H9 (cell line): ENCODE data around the gene SPSB4. TPM values are rescaled to one million over a fixed set of nuclear protein-coding genes. Genes with fewer than 3 reads are reported as not detected.

Source experiments
- DNase-seq: peaks from one replicate; pipeline ENCODE4 v3.0.0-alpha.2; 2017
- H2AFZ ChIP-seq: one replicate; pipeline ENCODE4 v1.6.1; 2013; ENCODE audit warnings: mild to moderate bottlenecking, low read length, control low read depth, moderate library complexity
- H2AK5ac ChIP-seq: 2 replicates; pipeline ENCODE4 v1.6.1; 2013; ENCODE audit warnings: low read length, control low read depth, mixed read lengths; ENCODE audit not compliant: insufficient read length
- H2BK120ac ChIP-seq: one replicate; pipeline ENCODE4 v1.6.1; 2013; ENCODE audit warnings: low read depth, mild to moderate bottlenecking, low read length, control low read depth, inconsistent platforms; ENCODE audit not compliant: poor library complexity, severe bottlenecking
- H2BK12ac ChIP-seq: 2 replicates; pipeline ENCODE4 v1.6.1; 2013; ENCODE audit warnings: low read length, control low read depth, mixed read lengths, low read depth; ENCODE audit not compliant: insufficient read length
- H2BK15ac ChIP-seq: 2 replicates; pipeline ENCODE4 v1.6.1; 2013; ENCODE audit warnings: low read depth, low read length, control low read depth
- H2BK20ac ChIP-seq: one replicate; pipeline ENCODE4 v1.6.1; 2013; ENCODE audit warnings: low read depth, mild to moderate bottlenecking, low read length, control low read depth, inconsistent platforms; ENCODE audit not compliant: poor library complexity, severe bottlenecking
- H2BK5ac ChIP-seq: 2 replicates; pipeline ENCODE4 v1.6.1; 2013; ENCODE audit warnings: low read length, control low read depth, mixed read lengths; ENCODE audit not compliant: insufficient read length
- H3K14ac ChIP-seq: 2 replicates; pipeline ENCODE4 v1.6.1; 2013; ENCODE audit warnings: low read length, control low read depth; ENCODE audit not compliant: insufficient read depth
- H3K18ac ChIP-seq: 2 replicates; pipeline ENCODE4 v1.6.1; 2013; ENCODE audit warnings: low read depth, mild to moderate bottlenecking, mixed read lengths, low read length, control low read depth; ENCODE audit not compliant: insufficient read length
- H3K23ac ChIP-seq: 2 replicates; pipeline ENCODE4 v1.6.1; 2013; ENCODE audit warnings: low read length, control low read depth, mixed read lengths, low read depth; ENCODE audit not compliant: insufficient read length
- H3K23me2 ChIP-seq: 2 replicates; pipeline ENCODE4 v1.6.1; 2013; ENCODE audit warnings: low read depth, mild to moderate bottlenecking, mixed read lengths, low read length, control low read depth; ENCODE audit not compliant: insufficient read length, poor library complexity, severe bottlenecking
- H3K27ac ChIP-seq: 2 replicates; pipeline ENCODE4 v1.5.1; 2013; ENCODE audit warnings: low read length, control low read depth, mixed read lengths, low read depth; ENCODE audit not compliant: insufficient read length
- H3K27me3 ChIP-seq: 2 replicates; pipeline ENCODE4 v1.6.1; 2013; ENCODE audit warnings: low read length, control low read depth, inconsistent platforms; ENCODE audit not compliant: insufficient read depth
- H3K4ac ChIP-seq: 2 replicates; pipeline ENCODE4 v1.6.1; 2013; ENCODE audit warnings: low read depth, mild to moderate bottlenecking, control low read depth, inconsistent platforms, low read length, moderate library complexity
- H3K4me1 ChIP-seq: 2 replicates; pipeline ENCODE4 v1.6.1; 2013; ENCODE audit warnings: low read length, control low read depth, inconsistent platforms; ENCODE audit not compliant: insufficient read depth
- H3K4me2 ChIP-seq: 2 replicates; pipeline ENCODE4 v1.6.1; 2013; ENCODE audit warnings: low read length, control low read depth, mixed read lengths; ENCODE audit not compliant: insufficient read length, insufficient read depth
- H3K56ac ChIP-seq: 2 replicates; pipeline ENCODE4 v1.6.1; 2013; ENCODE audit warnings: low read depth, mild to moderate bottlenecking, mixed read lengths, low read length, control low read depth; ENCODE audit not compliant: insufficient read length
- H3K79me1 ChIP-seq: 2 replicates; pipeline ENCODE4 v1.6.1; 2013; ENCODE audit warnings: low read depth, mild to moderate bottlenecking, moderate library complexity, low read length, control low read depth, inconsistent platforms; ENCODE audit not compliant: insufficient read depth, poor library complexity, severe bottlenecking
- H3K79me2 ChIP-seq: 2 replicates; pipeline ENCODE4 v1.6.1; 2013; ENCODE audit warnings: low read length, control low read depth, inconsistent platforms; ENCODE audit not compliant: insufficient read depth
- H3K9ac ChIP-seq: 2 replicates; pipeline ENCODE4 v1.6.1; 2013; ENCODE audit warnings: low read length, control low read depth, mixed read lengths; ENCODE audit not compliant: insufficient read length; ENCODE audit errors: extremely low read depth
- H3K9me3 ChIP-seq: one replicate; pipeline ENCODE4 v1.6.1; 2013; ENCODE audit warnings: low read depth, low read length, inconsistent platforms; ENCODE audit not compliant: control insufficient read depth
- H3T11ph ChIP-seq: one replicate; pipeline ENCODE4 v1.6.1; 2013; ENCODE audit warnings: mild to moderate bottlenecking, low read length, control low read depth, inconsistent platforms
- H4K20me1 ChIP-seq: one replicate; pipeline ENCODE4 v1.6.1; 2013; ENCODE audit not compliant: control insufficient read depth, insufficient read length, insufficient read depth
- H4K5ac ChIP-seq: 2 replicates; pipeline ENCODE4 v1.6.1; 2013; ENCODE audit warnings: low read depth, mild to moderate bottlenecking, mixed read lengths, low read length, control low read depth; ENCODE audit not compliant: insufficient read length
- H4K8ac ChIP-seq: replicated peaks from 2 replicates; pipeline ENCODE4 v1.6.1; 2013; ENCODE audit warnings: low read length, control low read depth, mixed read lengths, low read depth; ENCODE audit not compliant: insufficient read length
- H4K91ac ChIP-seq: 2 replicates; pipeline ENCODE4 v1.6.1; 2013; ENCODE audit warnings: low read depth, mild to moderate bottlenecking, moderate library complexity, mixed read lengths, low read length, control low read depth; ENCODE audit not compliant: insufficient read length
- H3K27ac Mint-ChIP-seq, 3 experiments: 2 replicates in 2 of 3; 3 replicates in 1 of 3; pipeline ENCODE4 v1.8.0; 2020 to 2021; ENCODE audit warnings: mixed read lengths in 3 of 3, mild to moderate bottlenecking in 1 of 3, moderate library complexity in 1 of 3
- H3K27me3 Mint-ChIP-seq: 2 replicates; pipeline ENCODE4 v1.8.0; 2021; ENCODE audit warnings: low read depth, mild to moderate bottlenecking, moderate library complexity, mixed read lengths
- H3K36me3 Mint-ChIP-seq, 3 experiments: 2 replicates in 2 of 3; 3 replicates in 1 of 3; pipeline ENCODE4 v1.8.0; 2020 to 2021; ENCODE audit warnings: low read depth in 3 of 3, mixed read lengths in 3 of 3; ENCODE audit not compliant: insufficient read depth in 1 of 3
- H3K4me1 Mint-ChIP-seq, 2 experiments: 2 replicates each; pipeline ENCODE4 v1.8.0; 2020; ENCODE audit warnings: mixed read lengths in 2 of 2
- H3K4me3 Mint-ChIP-seq, 2 experiments: 2 replicates in 1 of 2; 3 replicates in 1 of 2; pipeline ENCODE4 v1.8.0; 2020 to 2021; ENCODE audit warnings: mild to moderate bottlenecking in 2 of 2, mixed read lengths in 2 of 2, moderate library complexity in 1 of 2
- H3K9me3 Mint-ChIP-seq, 2 experiments: 2 replicates in 1 of 2; 3 replicates in 1 of 2; pipeline ENCODE4 v1.8.0; 2020; ENCODE audit warnings: mild to moderate bottlenecking in 2 of 2, mixed read lengths in 2 of 2, moderate library complexity in 1 of 2
- WGBS: extraction: QIAGEN DNeasy Blood & Tissue Kit; methylation state at CpG from one replicate; pipeline ENCODE4 v1.1.7; 2013; ENCODE audit warnings: missing lambda C conversion rate, low lambda C conversion rate, mixed read lengths; ENCODE audit not compliant: insufficient read length; ENCODE audit errors: extremely low coverage; 5-methylcytosine and 5-hydroxymethylcytosine counted together
- total RNA-seq: library from RNA; stranded (reverse); gene quantifications from 2 replicates; pipeline ENCODE4 v1.2.1, GENCODE V29; 2021
- TF ChIP-seq, protein P1 (sequence below): fragments of 200-600 bp; sonication (generic); conservative IDR thresholded peaks from 3 replicates; pipeline ENCODE4 v1.8.0; 2021; ENCODE audit warnings: antibody characterized with exemption, mild to moderate bottlenecking

The SPSB4 gene
- total RNA-seq, 1 experiment from 2014 or later, result 6.2 TPM

DNA sequence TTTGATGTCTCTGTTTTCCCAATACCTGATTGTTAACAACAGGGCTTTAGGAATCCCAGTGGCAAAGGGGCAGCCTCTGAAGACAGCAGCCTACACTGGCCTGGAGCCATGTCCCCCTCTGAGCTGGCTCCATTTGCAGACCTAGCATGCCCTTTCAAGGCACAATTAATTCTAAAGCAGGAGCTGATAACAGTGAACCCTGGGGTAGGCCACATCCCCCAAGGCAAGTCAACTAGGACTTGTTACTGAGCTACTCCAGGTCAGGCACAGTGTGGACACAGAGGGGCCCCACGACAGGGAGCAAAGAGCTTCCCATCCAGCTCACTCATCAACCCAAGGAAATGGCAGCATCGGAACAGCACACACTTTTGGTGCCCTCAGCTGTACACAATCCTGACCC lies 51.9 kb downstream of the SPSB4 start:
- H2AK5ac ChIP-seq, result no peak overlapping the region
- no peaks in the 10 kb centered on the region for H3K4me1 ChIP-seq
- H3K27ac ChIP-seq, result no peak overlapping the region
- no peak overlapping the region for H2AFZ ChIP-seq
- H3K4ac ChIP-seq, result no peak overlapping the region
- no peak overlapping the region for H3K18ac ChIP-seq
- no peaks in the 10 kb centered on the region for H3K79me1 ChIP-seq
- H3K4me1 Mint-ChIP-seq, result peaks cover 17 to 18% of the 10 kb centered on the region in 2 experiments
- H3K4me3 Mint-ChIP-seq, result no peak overlapping the region
- no peaks in the 10 kb centered on the region for H3K27me3 ChIP-seq
- H3K14ac ChIP-seq, result no peak overlapping the region
- WGBS, result no CpG with 5 or more reads among the region's 2 CpGs
- no peak overlapping the region for H4K5ac ChIP-seq
- no peaks in the 10 kb centered on the region for H3K9me3 ChIP-seq
- H3T11ph ChIP-seq, result no peak overlapping the region
- peaks cover 6 to 11% of the 10 kb centered on the region in 2 experiments; a peak in 4 of 5 replicates for H3K9me3 Mint-ChIP-seq
- no peak overlapping the region for H3K4me2 ChIP-seq
- peaks cover 4 to 11% (median 9%) of the 10 kb centered on the region in 3 experiments for H3K36me3 Mint-ChIP-seq
- no peak overlapping the region for H2BK12ac ChIP-seq
- no peaks in the 10 kb centered on the region for H3K79me2 ChIP-seq
- no peak overlapping the region for H2BK15ac ChIP-seq
- no peak overlapping the region for H3K9ac ChIP-seq
- no peak overlapping the region for H2BK120ac ChIP-seq
- H2BK5ac ChIP-seq, result no peak overlapping the region
- H3K23me2 ChIP-seq, result no peaks in the 10 kb centered on the region
- H3K23ac ChIP-seq, result no peak overlapping the region
- no peaks in the 10 kb centered on the region for H4K20me1 ChIP-seq
- no peak overlapping the region for H4K91ac ChIP-seq
- DNase-seq, result no peak
- no peak overlapping the region for H3K27ac Mint-ChIP-seq
- H3K27me3 Mint-ChIP-seq, result 0 out of 2 replicates have a peak, but pooled peaks cover 1% of the 10 kb centered on the region
- H4K8ac ChIP-seq, result no peak overlapping the region
- TF ChIP-seq, protein P1, sequence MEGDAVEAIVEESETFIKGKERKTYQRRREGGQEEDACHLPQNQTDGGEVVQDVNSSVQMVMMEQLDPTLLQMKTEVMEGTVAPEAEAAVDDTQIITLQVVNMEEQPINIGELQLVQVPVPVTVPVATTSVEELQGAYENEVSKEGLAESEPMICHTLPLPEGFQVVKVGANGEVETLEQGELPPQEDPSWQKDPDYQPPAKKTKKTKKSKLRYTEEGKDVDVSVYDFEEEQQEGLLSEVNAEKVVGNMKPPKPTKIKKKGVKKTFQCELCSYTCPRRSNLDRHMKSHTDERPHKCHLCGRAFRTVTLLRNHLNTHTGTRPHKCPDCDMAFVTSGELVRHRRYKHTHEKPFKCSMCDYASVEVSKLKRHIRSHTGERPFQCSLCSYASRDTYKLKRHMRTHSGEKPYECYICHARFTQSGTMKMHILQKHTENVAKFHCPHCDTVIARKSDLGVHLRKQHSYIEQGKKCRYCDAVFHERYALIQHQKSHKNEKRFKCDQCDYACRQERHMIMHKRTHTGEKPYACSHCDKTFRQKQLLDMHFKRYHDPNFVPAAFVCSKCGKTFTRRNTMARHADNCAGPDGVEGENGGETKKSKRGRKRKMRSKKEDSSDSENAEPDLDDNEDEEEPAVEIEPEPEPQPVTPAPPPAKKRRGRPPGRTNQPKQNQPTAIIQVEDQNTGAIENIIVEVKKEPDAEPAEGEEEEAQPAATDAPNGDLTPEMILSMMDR, result no peak
- no peak overlapping the region for H3K56ac ChIP-seq
- H2BK20ac ChIP-seq, result no peak overlapping the region
